Spleen (tissue), 7 donors: Measurements from ENCODE around the gene THAP8.

ENCODE experiments used
- CTCF ChIP-seq, 11 experiments: fragments of 200-600 bp in 7 of 11; fragments of 450-650 bp in 4 of 11; sonication (generic) in 4 of 11; IDR thresholded peaks in 8 of 11; conservative IDR thresholded peaks in 3 of 11; 1 replicate in 7 of 11; 2 replicates in 4 of 11; pipeline versions ENCODE4 v1.4.0 to v1.8.0; 2016 to 2021; ENCODE audit warnings: antibody characterized with exemption in 11 of 11, inconsistent platforms in 4 of 11, mild to moderate bottlenecking in 1 of 11
- POLR2A ChIP-seq, 3 donors: fragments of 450-650 bp; IDR thresholded peaks; one replicate each; pipeline ENCODE4 v1.5.1; 2017; ENCODE audit warnings: antibody characterized with exemption in 3 of 3, mild to moderate bottlenecking in 1 of 3
- POLR2AphosphoS5 ChIP-seq, 3 donors: sonication (generic); formaldehyde crosslinking; IDR thresholded peaks; one replicate each; pipeline ENCODE4 v1.5.1; 2017; ENCODE audit warnings: antibody characterized with exemption in 3 of 3
- donor health status: DM: no; HTN: no; CAD: no; lungs with moderate emphysema.
- donor health status: DM: no; HTN: no; CAD: no.
- donor health status: DM: no; HTN: no; CAD: no.

- no peak for TF ChIP-seq CTCF (IDR thresholded peaks at IDR 0.05 in 8 of 11, conservative IDR thresholded peaks at IDR 0.05 in 3 of 11)
- no peak for TF ChIP-seq POLR2A (IDR thresholded peaks at IDR 0.05)
- TF ChIP-seq POLR2AphosphoS5 (IDR thresholded peaks at IDR 0.05) = no peak
These were observed 7.3 kb upstream of the THAP8 start for GRCh38 chr19:36061367-36061766.
